Activated naive CD8-positive, alpha-beta T cell treated with anti-CD3 and anti-CD28 coated beads, Interleukin-2, amount 50 U/mL, for 16 hours (primary cell): ENCODE measurements around the gene EXOC3L2.

ENCODE experiments used
- DNase-seq: peaks from one replicate; pipeline ENCODE4 v3.0.0-alpha.2; 2020; ENCODE audit warnings: low read depth, low spot score

EXOC3L2 gene

GRCh38 chr19:45179892-45180370 lies 65.3 kb downstream of the EXOC3L2 start:
- DNase-seq, result no peak

GRCh38 chr19:45179072-45179891 lies 65.9 kb downstream of the EXOC3L2 start:
- DNase-seq, result no peak

GRCh38 chr19:45178262-45179071 lies 66.7 kb downstream of the EXOC3L2 start, which contains the start of gene BLOC1S3:
BLOC1S3 (plus strand) TSS chr19:45178784; CDS start chr19:45179297, 513 bp downstream.
- DNase-seq, result peak; percentile 99

GRCh38 chr19:45177817-45178261 lies 67.4 kb downstream of the EXOC3L2 start, which contains the start of gene TRAPPC6A:
TRAPPC6A (minus strand) TSS chr19:45178237; CDS start chr19:45178218, 19 bp downstream.
- DNase-seq, result no peak

- no peak for DNase-seq
These were observed 69.5 kb downstream of the EXOC3L2 start for GRCh38 chr19:45175515-45176345.

- DNase-seq, result no peak
These were observed 71.4 kb downstream of the EXOC3L2 start for GRCh38 chr19:45173816-45174215.

- no peak for DNase-seq
These were observed 72.5 kb downstream of the EXOC3L2 start for GRCh38 chr19:45172611-45173208.

GRCh38 chr19:45172173-45172572 lies 73.0 kb downstream of the EXOC3L2 start:
- no peak for DNase-seq

- no peak for DNase-seq
These were observed 74.0 kb downstream of the EXOC3L2 start for GRCh38 chr19:45171211-45171623.

GRCh38 chr19:45170146-45171106 lies 74.8 kb downstream of the EXOC3L2 start:
- no peak for DNase-seq

GRCh38 chr19:45169602-45170001 lies 75.6 kb downstream of the EXOC3L2 start:
- DNase-seq, result no peak

- DNase-seq, result no peak
These were observed 76.3 kb downstream of the EXOC3L2 start for GRCh38 chr19:45168767-45169351.

GRCh38 chr19:45166723-45167252 lies 78.4 kb downstream of the EXOC3L2 start:
- DNase-seq, result no peak

GRCh38 chr19:45164577-45165335 lies 80.5 kb downstream of the EXOC3L2 start:
- no peak for DNase-seq

GRCh38 chr19:45163751-45164460 lies 81.3 kb downstream of the EXOC3L2 start:
- no peak for DNase-seq

GRCh38 chr19:45163156-45163555 lies 82.1 kb downstream of the EXOC3L2 start:
- no peak for DNase-seq

- DNase-seq, result no peak
These were observed 82.5 kb downstream of the EXOC3L2 start for GRCh38 chr19:45162608-45163143.
